HEK293T (cell line): ENCODE data around the gene KCNK16.
A peak's percentile ranks its signal among the peaks of the same experiment; 100 is the strongest.

Experiments used
- CTCF ChIA-PET: fragments of 350-600 bp; formaldehyde crosslinking; extraction: SDS; loops from one replicate; lab custom pipeline; 2021; ENCODE audit warnings: antibody characterized with exemption, inconsistent platforms; lab: Yijun Ruan, JAX
- POLR2A ChIA-PET: fragments of 350-600 bp; formaldehyde crosslinking; extraction: SDS; loops from one replicate; lab custom pipeline; 2020; ENCODE audit warnings: antibody characterized with exemption, inconsistent platforms; lab: Yijun Ruan, JAX
- DNase-seq: peaks from one replicate; pipeline ENCODE4 v3.0.0; 2012; ENCODE audit warnings: mixed read lengths; ENCODE audit errors: extremely low spot score
- ARNT ChIP-seq: fragments of 450-650 bp; IDR thresholded peaks from 2 replicates; pipeline ENCODE4 v1.6.1; 2017; ENCODE audit warnings: mild to moderate bottlenecking
- BHLHE40 ChIP-seq: fragments of 450-650 bp; IDR thresholded peaks from 2 replicates; pipeline ENCODE4 v1.6.1; 2016; ENCODE audit warnings: mild to moderate bottlenecking, moderate library complexity, borderline replicate concordance
- CTBP1 ChIP-seq: fragments of 450-650 bp; IDR thresholded peaks from 2 replicates; pipeline ENCODE4 v1.6.1; 2016; ENCODE audit warnings: borderline replicate concordance
- ELF4 ChIP-seq: fragments of 450-650 bp; IDR thresholded peaks from 2 replicates; pipeline ENCODE4 v1.6.1; 2017; ENCODE audit warnings: antibody characterized with exemption
- FOXA1 ChIP-seq: fragments of 450-650 bp; IDR thresholded peaks from 2 replicates; pipeline ENCODE4 v1.6.1; 2016; ENCODE audit warnings: mild to moderate bottlenecking
- FOXK2 ChIP-seq: fragments of 450-650 bp; IDR thresholded peaks from 2 replicates; pipeline ENCODE4 v1.6.1; 2016; ENCODE audit warnings: mild to moderate bottlenecking
- FOXM1 ChIP-seq: fragments of 450-650 bp; IDR thresholded peaks from 2 replicates; pipeline ENCODE4 v1.6.1; 2017; ENCODE audit warnings: mild to moderate bottlenecking, borderline replicate concordance
- HDGF ChIP-seq: fragments of 450-650 bp; IDR thresholded peaks from 2 replicates; pipeline ENCODE4 v1.6.1; 2017; ENCODE audit warnings: antibody characterized with exemption, borderline replicate concordance
- L3MBTL2 ChIP-seq: fragments of 450-650 bp; conservative IDR thresholded peaks from 2 replicates; pipeline ENCODE4 v1.6.1; 2016; ENCODE audit warnings: mild to moderate bottlenecking
- LEF1 ChIP-seq: fragments of 450-650 bp; IDR thresholded peaks from 2 replicates; pipeline ENCODE4 v1.6.1; 2017; ENCODE audit warnings: mild to moderate bottlenecking, borderline replicate concordance
- NFRKB ChIP-seq: fragments of 450-650 bp; IDR thresholded peaks from 2 replicates; pipeline ENCODE4 v1.6.1; 2016; ENCODE audit warnings: mild to moderate bottlenecking, moderate library complexity
- SP1 ChIP-seq: fragments of 450-650 bp; IDR thresholded peaks from 2 replicates; pipeline ENCODE4 v1.6.1; 2017
- SUZ12 ChIP-seq: fragments of 450-650 bp; IDR thresholded peaks from 2 replicates; pipeline ENCODE4 v1.6.1; 2016; ENCODE audit warnings: mild to moderate bottlenecking
- TARDBP ChIP-seq: fragments of 450-650 bp; IDR thresholded peaks from 2 replicates; pipeline ENCODE4 v1.6.1; 2016
- ZNF384 ChIP-seq: fragments of 450-650 bp; IDR thresholded peaks from 2 replicates; pipeline ENCODE4 v1.6.1; 2016
- TF ChIP-seq, protein P1 (sequence below): fragments of 450-650 bp; IDR thresholded peaks from 2 replicates; pipeline ENCODE4 v1.6.1; 2016

Gene KCNK16

DNA sequence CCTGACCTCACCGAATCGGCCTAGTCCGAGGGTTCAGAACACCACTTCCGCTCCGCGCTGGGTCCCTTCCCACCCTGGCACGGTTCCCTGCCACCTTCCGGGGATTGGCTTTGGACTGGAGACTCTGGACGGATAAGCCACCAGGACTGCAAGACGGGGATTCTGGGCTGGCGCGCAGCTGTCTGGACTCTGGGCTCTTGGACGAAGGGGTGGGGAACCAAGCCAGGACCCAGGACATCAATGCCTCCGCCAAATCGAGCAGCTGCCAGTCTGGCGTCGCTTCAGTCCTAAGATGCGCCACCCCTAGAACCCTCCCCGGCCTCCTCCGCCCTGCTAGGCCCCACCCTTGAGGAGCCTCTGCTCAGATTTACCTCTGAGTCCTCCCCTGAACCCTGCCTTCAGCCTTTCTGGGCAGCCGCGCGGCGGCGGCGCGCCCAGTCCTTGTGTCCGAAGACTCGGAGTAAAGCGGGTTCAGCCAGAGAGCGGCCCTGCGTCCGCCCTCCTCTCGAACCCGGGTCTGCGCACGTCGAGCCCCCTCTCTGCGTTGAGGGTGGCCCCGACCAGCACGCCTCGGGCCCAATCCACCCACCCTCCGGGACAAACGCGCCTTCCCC, 9.5 kb downstream of the KCNK16 start:
- TF ChIP-seq L3MBTL2 (no peak), LEF1 (no peak), SUZ12 (no peak)
- TF ChIP-seq, protein P1, sequence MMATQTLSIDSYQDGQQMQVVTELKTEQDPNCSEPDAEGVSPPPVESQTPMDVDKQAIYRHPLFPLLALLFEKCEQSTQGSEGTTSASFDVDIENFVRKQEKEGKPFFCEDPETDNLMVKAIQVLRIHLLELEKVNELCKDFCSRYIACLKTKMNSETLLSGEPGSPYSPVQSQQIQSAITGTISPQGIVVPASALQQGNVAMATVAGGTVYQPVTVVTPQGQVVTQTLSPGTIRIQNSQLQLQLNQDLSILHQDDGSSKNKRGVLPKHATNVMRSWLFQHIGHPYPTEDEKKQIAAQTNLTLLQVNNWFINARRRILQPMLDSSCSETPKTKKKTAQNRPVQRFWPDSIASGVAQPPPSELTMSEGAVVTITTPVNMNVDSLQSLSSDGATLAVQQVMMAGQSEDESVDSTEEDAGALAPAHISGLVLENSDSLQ = no peak
- CTCF ChIA-PET = no interaction called here
- POLR2A ChIA-PET = no interaction called here
- no peak for DNase-seq

DNA sequence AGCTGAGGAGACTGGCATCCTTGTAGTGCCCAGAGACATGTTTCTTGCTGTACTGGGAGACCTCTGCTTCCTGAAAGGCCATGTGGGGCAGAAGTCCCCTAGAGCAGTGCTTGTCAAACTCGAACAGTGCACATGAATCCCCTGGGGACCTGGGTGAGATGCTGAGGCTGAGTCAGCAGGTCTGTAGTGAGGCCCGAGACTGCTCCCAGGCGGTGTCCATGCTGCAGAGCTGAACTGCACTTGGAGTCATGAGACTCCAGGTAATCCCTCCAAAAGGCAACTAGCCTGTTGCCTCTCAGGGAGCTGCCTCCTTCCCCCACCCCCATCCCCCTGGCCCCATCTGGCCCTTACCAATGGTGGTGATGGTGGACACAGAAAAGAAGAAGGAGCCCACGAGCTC, 12.0 kb downstream of the KCNK16 start:
- CTCF ChIA-PET = interaction anchor here (0.7 to 1.9 kb wide), 9 partner anchors 24 to 443 kb away, joined by 3 to 7 read pairs (median 5); no protein-coding TSS in a partner anchor
- POLR2A ChIA-PET = no interaction called here
- TF ChIP-seq SP1 = no peak
- TF ChIP-seq CTBP1 = no peak
- DNase-seq = no peak

- TF ChIP-seq SP1 = no peak
- no peak for TF ChIP-seq TARDBP
- TF ChIP-seq FOXK2 = no peak
- no peak for TF ChIP-seq BHLHE40
- TF ChIP-seq ARNT = no peak
- TF ChIP-seq FOXM1 = no peak
- no peak for TF ChIP-seq FOXA1
- no peak for TF ChIP-seq NFRKB
- no peak for TF ChIP-seq L3MBTL2
- no peak for TF ChIP-seq HDGF
- TF ChIP-seq ELF4 = no peak
- TF ChIP-seq ZNF384 = no peak
- TF ChIP-seq SUZ12 = no peak
- TF ChIP-seq LEF1 = no peak
- TF ChIP-seq CTBP1 = no peak
- TF ChIP-seq, protein P1 = no peak
- CTCF ChIA-PET = interaction anchor here (0.5 to 1.9 kb wide), 12 partner anchors 24 to 618 kb away, joined by 3 to 7 read pairs (median 4); no protein-coding TSS in a partner anchor
- POLR2A ChIA-PET = no interaction called here
- DNase-seq = peak; percentile 85
Measured at GRCh38 chr6:39309942-39310531, 12.5 kb downstream of the KCNK16 start.

GRCh38 chr6:39307462-39307861, 15.0 kb downstream of the KCNK16 start:
- CTCF ChIA-PET = interaction anchor here (1.1 to 6.8 kb wide), 2 partner anchors 140 to 310 kb away, joined by 4 to 83 read pairs; no protein-coding TSS in a partner anchor
- no peak for DNase-seq
- no peak for TF ChIP-seq L3MBTL2
- POLR2A ChIA-PET = no interaction called here

- no peak for TF ChIP-seq L3MBTL2
- no peak for TF ChIP-seq TARDBP
- TF ChIP-seq NFRKB = no peak
- TF ChIP-seq FOXK2 = no peak
- TF ChIP-seq FOXM1 = no peak
- no peak for TF ChIP-seq ELF4
- TF ChIP-seq HDGF = no peak
- TF ChIP-seq FOXA1 = no peak
- no peak for TF ChIP-seq SP1
- no peak for TF ChIP-seq CTBP1
- TF ChIP-seq ARNT = no peak
- ChIA-PET CTCF (interaction anchor here (0.5 to 6.8 kb wide), 6 partner anchors 31 to 432 kb away, joined by 3 to 83 read pairs (median 4); no protein-coding TSS in a partner anchor), POLR2A (no interaction called here)
- no peak for DNase-seq
Measured at GRCh38 chr6:39304951-39305350, 17.6 kb downstream of the KCNK16 start.

GRCh38 chr6:39303425-39304153, 18.9 kb downstream of the KCNK16 start:
- POLR2A ChIA-PET = interaction anchor here (1.4 kb wide), 1 partner anchor 136 kb away, joined by 3 read pairs; no protein-coding TSS in a partner anchor
- TF ChIP-seq LEF1 = no peak
- no peak for TF ChIP-seq FOXA1
- TF ChIP-seq ARNT = no peak
- no peak for TF ChIP-seq ELF4
- TF ChIP-seq FOXK2 = no peak
- TF ChIP-seq ZNF384 = no peak
- TF ChIP-seq HDGF = no peak
- TF ChIP-seq BHLHE40 = no peak
- TF ChIP-seq, protein P1 = no peak
- TF ChIP-seq FOXM1 = no peak
- TF ChIP-seq CTBP1 = no peak
- TF ChIP-seq NFRKB = no peak
- no peak for TF ChIP-seq SUZ12
- TF ChIP-seq TARDBP = no peak
- no peak for TF ChIP-seq L3MBTL2
- no peak for TF ChIP-seq SP1
- CTCF ChIA-PET = interaction anchor here (0.5 to 6.8 kb wide), 14 partner anchors 40 to 428 kb away, joined by 3 to 83 read pairs (median 4); partner anchors contain the start of gene KCNK5
- DNase-seq = no peak
